Right kidney (tissue), 1 donor: Measurements from ENCODE around the gene AP1M1.
A peak's percentile ranks its signal among the peaks of the same experiment; 100 is the strongest.

Experiments
- DNase-seq: peaks from one replicate; pipeline ENCODE4 v3.0.0-alpha.2; 2016

Gene AP1M1

GRCh38 chr19:16232568-16232967 lies 34.9 kb downstream of the AP1M1 start:
- DNase-seq, result no peak

GRCh38 chr19:16233081-16233776 lies 35.5 kb downstream of the AP1M1 start:
- DNase-seq, result no peak

GRCh38 chr19:16233836-16234551 lies 36.3 kb downstream of the AP1M1 start:
- DNase-seq, result no peak

- no peak for DNase-seq
These were observed 37.1 kb downstream of the AP1M1 start for GRCh38 chr19:16234552-16235445.

GRCh38 chr19:16235811-16236652 lies 38.3 kb downstream of the AP1M1 start:
- no peak for DNase-seq

- DNase-seq, result no peak
These were observed 46.4 kb downstream of the AP1M1 start for GRCh38 chr19:16244091-16244490.

- DNase-seq, result peak; percentile 67
These were observed 49.9 kb downstream of the AP1M1 start for GRCh38 chr19:16247353-16248182.

- no peak for DNase-seq
These were observed 50.8 kb downstream of the AP1M1 start for GRCh38 chr19:16248380-16249023.

GRCh38 chr19:16249826-16250404 lies 52.2 kb downstream of the AP1M1 start:
- DNase-seq, result no peak

GRCh38 chr19:16252459-16253205 lies 54.9 kb downstream of the AP1M1 start:
- no peak for DNase-seq

- no peak for DNase-seq
These were observed 57.2 kb downstream of the AP1M1 start for GRCh38 chr19:16254851-16255408.

GRCh38 chr19:16257509-16258002 lies 59.8 kb downstream of the AP1M1 start:
- DNase-seq, result no peak

- no peak for DNase-seq
These were observed 60.8 kb downstream of the AP1M1 start for GRCh38 chr19:16258440-16258903.

GRCh38 chr19:16259385-16260159 lies 61.9 kb downstream of the AP1M1 start:
- no peak for DNase-seq

GRCh38 chr19:16260160-16260811 lies 62.6 kb downstream of the AP1M1 start:
- no peak for DNase-seq

- DNase-seq, result no peak
These were observed 63.1 kb downstream of the AP1M1 start for GRCh38 chr19:16260812-16261161.

GRCh38 chr19:16261584-16262368 lies 64.1 kb downstream of the AP1M1 start:
- DNase-seq, result no peak
